Measurements from ENCODE around the gene CDC25B. TPM values are rescaled to one million over a fixed set of nuclear protein-coding genes. Genes with fewer than 3 reads are reported as not detected.

The CDC25B gene
- total RNA-seq, 1 donor from 2014 or later, result 24.3 TPM

DNA sequence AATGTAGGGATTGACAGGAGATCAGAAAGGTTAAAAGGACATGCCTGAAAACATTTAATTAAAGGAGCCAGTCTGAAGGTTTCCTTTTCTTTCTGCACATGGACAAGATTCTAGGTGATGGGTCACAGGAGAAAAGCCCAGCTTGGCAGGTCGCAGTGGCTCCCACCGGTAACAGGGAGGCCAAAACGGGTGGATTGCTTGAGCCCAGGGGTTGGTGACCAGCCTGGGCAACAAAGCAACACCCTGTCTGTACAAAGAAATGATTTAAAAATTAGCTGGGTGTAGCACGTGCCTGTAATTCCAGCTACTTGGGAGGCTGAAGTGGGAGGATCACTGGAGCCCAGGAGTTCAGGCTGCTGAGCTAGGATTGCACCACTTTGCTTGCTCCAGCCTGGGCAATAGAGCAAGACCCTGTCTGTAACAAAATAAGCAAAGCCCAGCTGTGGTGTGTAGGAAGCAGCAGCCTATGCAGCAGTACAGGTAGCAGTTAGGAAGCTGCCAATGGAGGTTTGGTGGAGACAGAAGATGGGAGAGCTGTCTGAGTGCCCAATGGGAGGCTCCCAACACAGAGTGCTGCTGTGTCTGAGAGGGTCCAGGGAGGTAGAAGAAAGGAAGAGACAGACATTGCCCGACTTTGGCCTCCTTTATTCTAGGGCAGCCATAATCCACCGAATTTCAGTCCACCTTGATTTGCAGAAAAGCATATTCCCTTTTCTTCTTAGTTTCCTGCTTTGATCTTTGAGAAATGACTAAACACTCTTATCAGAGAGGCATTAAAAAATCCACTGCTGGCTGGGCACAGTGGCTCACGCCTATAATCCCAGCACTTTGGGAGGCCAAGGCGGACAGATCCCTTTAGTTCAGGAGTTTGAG is 17.1 kb downstream of the CDC25B start:
- Mint-ChIP-seq H3K4me1 (peaks cover 15% of the 10 kb centered on the region), H3K9me3 (no peaks in the 10 kb centered on the region), H3K27ac (no peak overlapping the region), H3K36me3 (ENCODE audit: low read depth) (no peaks in the 10 kb centered on the region), H3K4me3 (no peak overlapping the region), H3K27me3 (no peaks in the 10 kb centered on the region)
- TF ChIP-seq, protein P1, sequence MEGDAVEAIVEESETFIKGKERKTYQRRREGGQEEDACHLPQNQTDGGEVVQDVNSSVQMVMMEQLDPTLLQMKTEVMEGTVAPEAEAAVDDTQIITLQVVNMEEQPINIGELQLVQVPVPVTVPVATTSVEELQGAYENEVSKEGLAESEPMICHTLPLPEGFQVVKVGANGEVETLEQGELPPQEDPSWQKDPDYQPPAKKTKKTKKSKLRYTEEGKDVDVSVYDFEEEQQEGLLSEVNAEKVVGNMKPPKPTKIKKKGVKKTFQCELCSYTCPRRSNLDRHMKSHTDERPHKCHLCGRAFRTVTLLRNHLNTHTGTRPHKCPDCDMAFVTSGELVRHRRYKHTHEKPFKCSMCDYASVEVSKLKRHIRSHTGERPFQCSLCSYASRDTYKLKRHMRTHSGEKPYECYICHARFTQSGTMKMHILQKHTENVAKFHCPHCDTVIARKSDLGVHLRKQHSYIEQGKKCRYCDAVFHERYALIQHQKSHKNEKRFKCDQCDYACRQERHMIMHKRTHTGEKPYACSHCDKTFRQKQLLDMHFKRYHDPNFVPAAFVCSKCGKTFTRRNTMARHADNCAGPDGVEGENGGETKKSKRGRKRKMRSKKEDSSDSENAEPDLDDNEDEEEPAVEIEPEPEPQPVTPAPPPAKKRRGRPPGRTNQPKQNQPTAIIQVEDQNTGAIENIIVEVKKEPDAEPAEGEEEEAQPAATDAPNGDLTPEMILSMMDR (IDR thresholded peaks at IDR 0.05), result no peak
- ChIA-PET CTCF (interaction anchor here (1.3 kb wide), 1 partner anchor 27 kb away, joined by 3 read pairs; the partner anchor contains the start of gene CENPB), POLR2A (interaction anchor here (0.6 to 0.9 kb wide), 3 partner anchors 21 to 32 kb away, joined by 3 to 4 read pairs (median 3); no protein-coding TSS in a partner anchor)
- no peak for DNase-seq
- intact Hi-C loops (cut with micrococcal nuclease), result no loop called here
- ATAC-seq (ENCODE audit: low read depth), result no peak

- peaks cover 15% of the 10 kb centered on the region for H3K4me1 Mint-ChIP-seq
- POLR2A ChIA-PET, result interaction anchor here (0.6 to 0.7 kb wide), 4 partner anchors 10 to 22 kb away, joined by 3 to 11 read pairs (median 3); no protein-coding TSS in a partner anchor
- no peaks in the 10 kb centered on the region for H3K9me3 Mint-ChIP-seq
Observed at GRCh38 chr20:3813848-3814581, 17.9 kb downstream of the CDC25B start.

DNA sequence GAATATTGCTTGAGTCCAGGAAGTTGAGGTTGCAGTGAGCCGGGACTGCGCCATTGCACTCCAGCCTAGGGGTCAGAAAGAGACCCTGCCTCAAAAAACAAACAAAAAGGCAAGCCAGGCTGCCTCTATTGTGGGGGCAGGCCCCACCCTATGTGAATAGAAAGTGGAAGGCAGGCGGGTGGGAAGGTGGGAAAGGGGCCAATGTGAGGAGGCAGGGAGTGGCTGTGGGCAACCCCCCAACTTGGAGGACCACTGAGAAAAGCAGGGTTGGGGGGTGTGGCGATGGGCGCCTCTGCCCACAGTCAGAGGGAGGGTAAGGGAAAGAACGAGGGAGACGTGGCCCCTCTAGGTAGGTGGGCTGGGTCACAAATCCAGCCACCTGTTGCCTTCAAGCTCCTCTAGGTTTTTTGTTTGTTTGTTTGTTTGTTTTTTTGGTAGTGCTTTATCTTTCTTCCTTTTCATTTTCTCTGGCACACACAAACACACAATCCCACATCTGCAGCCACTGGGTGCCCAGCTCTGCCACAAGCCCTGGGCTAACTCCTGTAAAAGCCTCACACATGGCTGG is 18.9 kb downstream of the CDC25B start:
- intact Hi-C loops (cut with micrococcal nuclease), result no loop called here
- Mint-ChIP-seq H3K36me3 (ENCODE audit: low read depth) (no peaks in the 10 kb centered on the region), H3K4me1 (peaks cover 23% of the 10 kb centered on the region), H3K27me3 (no peaks in the 10 kb centered on the region), H3K9me3 (no peaks in the 10 kb centered on the region), H3K4me3 (no peak overlapping the region), H3K27ac (no peak overlapping the region)
- ATAC-seq (ENCODE audit: low read depth), result no peak
- TF ChIP-seq, protein P1 (IDR thresholded peaks at IDR 0.05), result no peak
- ChIA-PET POLR2A (interaction anchor here (1.2 kb wide), 1 partner anchor 28 kb away, joined by 3 read pairs; the partner anchor contains the start of gene CENPB), CTCF (no interaction called here)
- no peak for DNase-seq

More at GRCh38 chr20:3813848-3814581, 17.9 kb downstream of the CDC25B start:
- Mint-ChIP-seq H3K27me3 (no peaks in the 10 kb centered on the region), H3K36me3 (ENCODE audit: low read depth) (no peaks in the 10 kb centered on the region), H3K27ac (no peak overlapping the region), H3K4me3 (no peak overlapping the region)
- TF ChIP-seq, protein P1 (IDR thresholded peaks at IDR 0.05), result no peak
- CTCF ChIA-PET, result interaction anchor here (1.3 kb wide), 1 partner anchor 28 kb away, joined by 3 read pairs; the partner anchor contains the start of gene CENPB
- ATAC-seq (ENCODE audit: low read depth) (no peak), DNase-seq (no peak)
- intact Hi-C loops (cut with micrococcal nuclease), result no loop called here

DNA sequence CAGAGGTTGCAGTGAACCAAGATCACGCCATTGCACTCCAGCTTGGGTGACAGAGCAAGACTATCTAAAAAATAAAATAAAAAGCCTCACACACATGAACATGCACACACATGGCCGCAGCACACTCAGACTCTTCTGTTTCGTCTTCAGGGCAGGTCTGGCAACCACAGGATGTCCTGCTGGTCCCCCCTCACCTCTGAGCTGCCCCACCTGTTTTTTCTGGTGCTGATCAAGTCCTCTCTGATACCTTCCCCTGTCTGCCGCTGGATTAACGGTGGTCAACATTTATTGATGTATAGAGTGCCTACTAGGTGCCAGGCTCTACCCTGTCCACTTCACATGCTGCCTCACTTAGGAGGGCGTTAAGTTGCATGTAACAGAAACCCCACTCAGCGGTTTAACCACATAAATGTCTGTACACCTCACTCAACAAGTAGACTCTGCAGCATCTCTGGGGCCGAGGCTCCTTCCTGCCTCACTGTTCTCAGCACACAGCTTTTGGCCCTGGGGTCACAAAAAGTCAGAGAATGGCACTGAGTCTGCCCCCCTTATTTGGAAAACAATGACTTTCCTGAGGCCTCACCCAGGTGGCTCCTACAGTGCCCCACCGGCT is 19.7 kb downstream of the CDC25B start:
- Mint-ChIP-seq H3K9me3 (no peaks in the 10 kb centered on the region), H3K36me3 (ENCODE audit: low read depth) (no peaks in the 10 kb centered on the region), H3K4me3 (no peak overlapping the region), H3K27ac (no peak overlapping the region), H3K27me3 (no peaks in the 10 kb centered on the region), H3K4me1 (peaks cover 24% of the 10 kb centered on the region)
- CTCF ChIA-PET, result no interaction called here
- ATAC-seq (ENCODE audit: low read depth), result no peak
- TF ChIP-seq, protein P1 (IDR thresholded peaks at IDR 0.05), result no peak
- intact Hi-C loops (cut with micrococcal nuclease), result no loop called here
- POLR2A ChIA-PET, result interaction anchor here (0.7 to 1.2 kb wide), 2 partner anchors 16 to 29 kb away, joined by 3 to 8 read pairs; partner anchors contain the start of gene CENPB
- DNase-seq, result no peak

Measured in activated B cell treated with CpG ODN at 0.5 μM for 24 hours (primary cell).